ENCODE results near the gene NTPCR.

Gene NTPCR

GRCh38 chr1:232965124-232965911 is 14.9 kb downstream of the NTPCR start:
- DNase-seq: no peak

- no peak for DNase-seq
These were observed 15.5 kb downstream of the NTPCR start for GRCh38 chr1:232965912-232966217.

GRCh38 chr1:232966663-232967062 is 16.3 kb downstream of the NTPCR start:
- no peak for DNase-seq

- DNase-seq: no peak
These were observed 18.0 kb downstream of the NTPCR start for GRCh38 chr1:232968391-232968790.

- no peak for DNase-seq
These were observed 18.6 kb downstream of the NTPCR start for GRCh38 chr1:232968965-232969364.

- no peak for DNase-seq
These were observed 19.4 kb downstream of the NTPCR start for GRCh38 chr1:232969799-232970198.

- no peak for DNase-seq
These were observed 20.1 kb downstream of the NTPCR start for GRCh38 chr1:232970508-232970907.

GRCh38 chr1:232973652-232974611 is 23.5 kb downstream of the NTPCR start:
- no peak for DNase-seq

- DNase-seq: no peak
These were observed 24.6 kb downstream of the NTPCR start for GRCh38 chr1:232974971-232975370.

GRCh38 chr1:232978091-232978634 is 27.8 kb downstream of the NTPCR start:
- no peak for DNase-seq

GRCh38 chr1:232978815-232979214 is 28.4 kb downstream of the NTPCR start:
- no peak for DNase-seq

- DNase-seq: no peak
These were observed 29.1 kb downstream of the NTPCR start for GRCh38 chr1:232979558-232979957.

GRCh38 chr1:232980355-232980978 is 30.1 kb downstream of the NTPCR start:
- no peak for DNase-seq

GRCh38 chr1:232980986-232981560 is 30.7 kb downstream of the NTPCR start:
- DNase-seq: no peak

GRCh38 chr1:232982238-232982944 is 32.0 kb downstream of the NTPCR start:
- DNase-seq: no peak

- DNase-seq: no peak
These were observed 33.0 kb downstream of the NTPCR start for GRCh38 chr1:232983375-232983774.

- no peak for DNase-seq
These were observed 33.6 kb downstream of the NTPCR start for GRCh38 chr1:232983817-232984567.

GRCh38 chr1:232984577-232985425 is 34.4 kb downstream of the NTPCR start:
- DNase-seq: no peak

- no peak for DNase-seq
These were observed 35.6 kb downstream of the NTPCR start for GRCh38 chr1:232985882-232986526.

- DNase-seq: no peak
These were observed 36.1 kb downstream of the NTPCR start for GRCh38 chr1:232986527-232986922.
